Peyer's patch (tissue), 4 donors: Measurements from ENCODE around the gene STPG3.

Source experiments
- CTCF ChIP-seq, 6 experiments: fragments of 450-650 bp in 4 of 6; fragments of 200-600 bp in 2 of 6; sonication (generic) in 1 of 6; IDR thresholded peaks; one replicate each; pipeline ENCODE4 v1.5.1; 2017 to 2019; ENCODE audit warnings: antibody characterized with exemption in 6 of 6, mild to moderate bottlenecking in 3 of 6, moderate library complexity in 1 of 6
- POLR2A ChIP-seq, 2 donors: fragments of 450-650 bp; IDR thresholded peaks; one replicate each; pipeline ENCODE4 v1.5.1; 2017; ENCODE audit warnings: antibody characterized with exemption in 2 of 2, mild to moderate bottlenecking in 2 of 2, moderate library complexity in 2 of 2

- TF ChIP-seq CTCF (IDR thresholded peaks at IDR 0.05): peak in 1 of 6 experiments; percentile 2
- peak; percentile 27 to 62 for TF ChIP-seq POLR2A (IDR thresholded peaks at IDR 0.05)
These were observed 45.9 kb downstream of the STPG3 start for GRCh38 chr9:137296670-137297664.
